GM19455 (cell line): ENCODE results near the gene ULK2.

ENCODE experiments used
- ATAC-seq: cut with Tn5 transposase; IDR thresholded peaks from one replicate; pipeline ENCODE4 v1.9.1; 2021; ENCODE audit not compliant: unreplicated experiment

The ULK2 gene

GRCh38 chr17:19731626-19732025 is 136.1 kb downstream of the ULK2 start:
- no peak for ATAC-seq

- ATAC-seq: no peak
Observed at GRCh38 chr17:19730843-19731242, 136.9 kb downstream of the ULK2 start.

- ATAC-seq: no peak
Observed at GRCh38 chr17:19729900-19730299, 137.8 kb downstream of the ULK2 start.

GRCh38 chr17:19728084-19728495 is 139.6 kb downstream of the ULK2 start:
- ATAC-seq: no peak

- ATAC-seq: no peak
Observed at GRCh38 chr17:19727501-19728078, 140.1 kb downstream of the ULK2 start.

- ATAC-seq: no peak
Observed at GRCh38 chr17:19726631-19727376, 140.9 kb downstream of the ULK2 start.

GRCh38 chr17:19725486-19725885 is 142.2 kb downstream of the ULK2 start:
- ATAC-seq: no peak

- no peak for ATAC-seq
Observed at GRCh38 chr17:19724501-19725420, 143.0 kb downstream of the ULK2 start.

GRCh38 chr17:19723964-19724363 is 143.8 kb downstream of the ULK2 start:
- no peak for ATAC-seq
